ENCODE measurements around the gene FADS6. TPM values are rescaled to one million over a fixed set of nuclear protein-coding genes. Genes with fewer than 3 reads are reported as not detected.
A peak's percentile ranks its signal among the peaks of the same experiment; 100 is the strongest.

FADS6 gene
- total RNA-seq, 1 donor from 2014 or later: 0.19 TPM

DNA sequence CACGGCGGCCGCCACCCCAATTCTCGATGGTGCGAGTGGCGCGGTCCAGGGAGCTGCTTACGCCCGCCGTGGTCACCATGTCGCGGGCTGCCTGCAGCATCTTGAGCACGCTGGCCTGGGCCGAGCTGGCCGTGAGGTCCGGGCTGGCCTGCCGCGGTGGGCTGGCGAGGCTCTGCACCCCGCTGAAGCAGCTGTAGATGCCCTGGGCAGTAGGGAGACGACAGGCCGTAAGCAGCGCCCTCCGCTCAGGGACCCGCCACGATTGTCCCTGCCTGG lies 50.1 kb downstream of the FADS6 start:
- intact Hi-C loops (cut with DNase I): loop anchor here (2.0 kb wide), 1 partner anchor 20 kb away; no protein-coding TSS in a partner anchor
- DNase-seq (ENCODE audit: missing footprints): no peak
- ATAC-seq: no peak

DNA sequence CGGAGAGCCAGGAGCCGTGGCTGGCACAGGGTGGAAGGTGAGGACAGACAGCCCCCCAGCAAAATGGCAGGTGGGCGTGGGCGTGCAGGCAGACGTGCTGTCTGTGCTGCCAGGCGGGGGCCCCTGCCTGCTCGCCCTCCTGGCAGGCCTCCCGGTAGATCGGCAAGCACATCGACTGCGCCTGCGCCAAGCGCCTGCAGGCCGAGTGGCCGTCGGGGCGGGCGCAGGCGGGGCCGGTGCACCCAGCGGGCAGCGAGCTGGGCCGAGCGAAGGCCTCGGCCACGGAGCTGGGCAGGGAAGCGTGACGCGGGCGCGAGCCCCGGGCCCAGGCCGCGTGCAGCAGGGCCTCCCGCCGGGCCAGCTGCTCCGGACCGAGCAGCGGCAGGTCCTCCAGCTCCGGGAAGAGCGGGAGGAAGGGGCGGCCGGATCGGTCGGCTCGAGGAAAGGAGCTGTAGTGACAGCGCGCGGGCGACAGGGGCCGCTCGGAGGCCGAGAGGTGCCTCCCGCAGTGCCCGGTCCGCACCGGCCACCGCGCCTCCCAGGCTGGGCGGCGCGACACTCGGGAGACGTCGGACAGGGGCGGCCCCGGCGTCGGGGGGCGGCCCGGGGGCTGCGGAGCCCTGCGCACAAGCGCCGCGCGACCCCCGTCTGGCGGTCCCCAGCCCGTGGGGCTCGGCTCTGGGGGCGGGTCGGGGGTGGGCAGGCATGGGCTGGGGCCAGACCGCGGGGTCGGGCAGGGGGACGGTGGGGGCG lies 50.7 kb downstream of the FADS6 start:
- ATAC-seq (peak; percentile 75), DNase-seq (ENCODE audit: missing footprints) (peak; percentile 91)
- intact Hi-C loops (cut with DNase I): loop anchor here (2.0 kb wide), 1 partner anchor 20 kb away; no protein-coding TSS in a partner anchor

DNA sequence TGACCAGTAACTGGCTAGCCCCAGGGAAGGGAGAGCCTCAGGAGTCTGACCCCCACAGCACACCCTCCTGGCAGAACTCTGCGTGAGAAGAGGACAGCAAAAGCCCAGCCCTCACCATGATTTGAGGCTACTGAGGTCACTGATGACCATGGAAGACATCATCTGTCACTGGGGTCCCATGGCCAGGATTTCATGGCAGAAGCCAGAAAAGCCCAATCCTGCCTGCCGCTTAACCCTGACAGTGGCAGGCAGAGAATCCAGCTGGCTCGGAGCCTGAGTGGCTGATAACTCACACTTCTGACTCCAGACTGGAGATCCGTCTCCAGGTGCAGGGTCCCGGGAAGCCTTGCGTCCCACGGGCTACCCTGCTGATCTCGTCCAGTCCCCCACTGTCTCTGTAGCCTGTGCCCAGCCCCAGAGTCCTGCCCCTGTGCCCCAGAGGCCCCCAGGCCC lies 51.3 kb downstream of the FADS6 start:
- intact Hi-C loops (cut with DNase I): loop anchor here (2.0 kb wide), 1 partner anchor 21 kb away; no protein-coding TSS in a partner anchor
- no peak for ATAC-seq
- no peak for DNase-seq (ENCODE audit: missing footprints)

DNA sequence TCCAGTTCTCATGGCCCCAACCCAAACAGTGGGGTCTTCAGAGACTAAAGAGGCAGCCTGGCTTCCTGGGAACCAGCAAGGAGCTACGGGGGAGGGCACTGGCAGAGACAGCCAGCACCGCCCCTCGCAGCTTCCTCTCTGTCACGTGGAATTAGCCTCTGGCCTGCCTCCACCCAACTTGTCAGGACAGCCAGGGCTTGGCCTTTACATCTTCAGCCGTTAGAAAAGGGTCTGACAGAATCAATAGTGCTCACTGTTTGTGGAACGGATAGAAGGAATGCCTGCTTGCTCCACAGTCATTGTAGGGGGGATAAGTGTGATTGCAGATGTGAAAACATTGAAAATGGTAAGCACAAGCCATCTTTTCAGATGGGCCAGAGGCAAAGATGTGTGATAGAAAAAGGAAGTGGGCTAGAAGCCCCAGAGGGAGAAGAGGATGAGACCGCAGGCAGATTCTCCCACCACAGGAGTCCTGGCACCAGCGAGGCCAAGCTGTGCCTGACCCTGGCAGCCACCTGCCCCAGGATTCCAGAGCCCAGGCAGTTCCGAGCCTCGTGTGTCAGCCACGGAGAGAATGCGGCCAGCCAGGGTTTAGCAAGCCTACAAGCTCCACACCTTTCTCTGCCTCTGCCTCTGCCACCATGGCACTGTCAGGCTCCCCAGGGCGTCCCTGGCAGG lies 52.3 kb downstream of the FADS6 start:
- intact Hi-C loops (cut with DNase I): no loop called here
- ATAC-seq: peak; percentile 77

DNA sequence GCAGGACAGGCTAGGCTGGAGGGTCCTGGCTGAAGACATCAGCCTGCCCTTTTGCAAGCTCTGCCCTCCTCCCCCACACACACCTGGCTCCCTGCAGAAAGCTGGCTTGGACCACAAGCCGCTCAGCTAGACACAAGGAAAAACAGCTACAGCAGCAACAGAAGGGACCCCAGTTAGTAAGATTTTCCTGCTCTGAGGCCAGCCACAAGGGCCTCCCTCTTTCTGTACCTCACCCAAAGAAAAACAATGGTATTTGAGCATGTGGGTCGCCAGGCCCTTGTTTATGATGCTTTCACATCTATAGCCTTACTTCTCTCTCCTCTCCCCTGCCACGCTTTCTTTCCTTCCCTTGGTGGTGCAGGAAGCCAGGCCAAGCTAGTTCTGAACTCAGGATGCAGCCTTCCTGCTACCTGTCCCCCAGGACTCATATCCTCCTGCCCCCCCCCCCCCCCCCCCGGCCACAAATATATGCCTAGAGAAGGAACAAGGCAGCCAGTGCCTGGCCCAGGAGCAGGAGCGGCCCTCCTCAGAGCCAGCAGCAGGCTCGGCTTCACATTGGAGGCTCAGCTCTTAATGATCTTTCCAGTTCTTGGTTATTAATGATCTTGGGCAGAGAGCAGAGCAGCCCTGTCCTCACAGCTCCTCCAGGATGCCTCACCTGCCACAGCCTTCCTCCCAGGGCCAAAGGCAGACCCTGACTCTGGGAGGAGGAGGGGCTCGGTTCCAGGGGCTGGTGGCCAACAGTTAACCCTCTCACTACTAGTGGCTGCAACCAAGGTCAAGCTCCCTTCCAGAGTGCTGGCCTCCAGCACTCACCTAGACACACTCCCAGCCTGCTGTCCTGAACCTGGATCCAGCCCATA lies 53.2 kb downstream of the FADS6 start:
- intact Hi-C loops (cut with DNase I): no loop called here
- DNase-seq (ENCODE audit: missing footprints) (no peak), ATAC-seq (no peak)

More for the DNA sequence above, 52.3 kb downstream of the FADS6 start:
- DNase-seq (ENCODE audit: missing footprints): peak; percentile 86

DNA sequence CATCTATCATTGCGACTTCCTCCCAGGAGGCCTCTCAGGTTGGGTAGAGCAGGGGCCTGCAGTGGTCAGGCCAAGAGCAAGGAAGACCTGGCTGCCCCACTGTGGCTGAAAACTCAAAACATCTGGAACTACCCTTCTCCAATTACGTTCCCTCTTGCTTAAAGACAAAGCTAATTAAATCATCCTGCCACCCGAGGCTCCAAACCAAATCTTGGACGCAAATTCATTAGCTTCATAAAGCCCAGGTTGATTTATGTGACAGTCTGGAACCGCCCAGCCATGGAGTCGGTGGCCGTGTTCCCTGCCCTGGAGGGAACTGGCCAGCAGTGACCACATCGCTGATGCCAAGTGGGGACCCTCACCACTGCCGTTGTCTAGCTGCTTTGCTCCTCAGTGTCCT lies 55.2 kb downstream of the FADS6 start:
- intact Hi-C loops (cut with DNase I): no loop called here
- ATAC-seq: no peak
- DNase-seq (ENCODE audit: missing footprints): no peak

DNA sequence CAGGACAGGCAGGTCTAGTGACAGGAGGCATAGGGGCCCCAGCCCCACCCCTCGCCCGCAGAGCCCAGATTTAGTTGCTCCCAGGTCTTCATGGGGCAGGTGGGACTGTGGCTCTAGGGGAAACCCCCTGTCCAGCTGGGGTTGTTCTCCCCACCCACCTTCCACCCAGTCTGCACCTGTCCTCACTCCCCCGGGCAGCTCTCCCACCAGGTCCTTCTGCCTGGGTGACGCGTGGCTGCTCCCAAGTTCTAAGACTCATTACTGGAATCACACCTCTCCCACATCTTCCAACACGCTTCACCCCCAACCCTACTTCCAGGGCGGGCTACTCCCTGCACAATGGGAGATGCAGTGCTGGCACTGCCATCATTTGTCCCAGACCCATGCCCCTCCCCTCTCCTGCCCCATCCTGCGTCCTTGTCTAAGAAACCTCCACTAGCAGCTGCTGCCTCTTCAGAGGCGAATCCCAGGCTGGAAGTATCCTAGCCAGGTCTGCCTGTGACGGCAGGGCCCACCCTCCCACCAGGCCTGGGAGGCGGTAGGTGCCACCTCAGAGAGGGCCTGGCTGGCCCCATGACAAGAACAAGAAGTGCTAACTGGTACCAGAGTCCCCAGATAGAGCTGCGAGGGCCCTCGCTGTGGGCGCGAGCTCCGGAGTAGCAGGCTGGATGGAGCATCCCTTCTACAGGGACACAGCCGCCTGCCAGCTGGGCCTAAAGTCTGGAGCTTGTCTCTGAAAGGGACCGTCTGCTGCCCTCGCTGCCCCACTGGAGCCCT lies 56.6 kb downstream of the FADS6 start:
- intact Hi-C loops (cut with DNase I): no loop called here
- DNase-seq (ENCODE audit: missing footprints): no peak
- ATAC-seq: no peak

DNA sequence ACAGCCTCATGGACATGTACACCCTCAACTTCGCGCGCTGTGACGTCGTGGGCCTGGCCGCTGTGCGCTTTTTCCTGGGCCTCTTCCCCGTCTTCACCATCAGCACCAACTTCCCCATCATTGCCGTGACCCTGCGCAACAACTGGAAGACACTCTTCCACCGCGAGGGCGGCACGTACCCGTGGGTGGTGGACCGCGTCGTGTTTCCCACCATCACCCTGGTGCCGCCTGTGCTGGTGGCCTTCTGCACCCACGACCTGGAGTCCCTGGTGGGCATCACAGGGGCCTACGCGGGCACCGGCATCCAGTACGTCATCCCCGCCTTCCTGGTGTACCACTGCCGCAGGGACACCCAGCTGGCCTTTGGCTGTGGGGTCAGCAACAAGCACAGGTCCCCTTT lies 57.2 kb downstream of the FADS6 start:
- DNase-seq (ENCODE audit: missing footprints): no peak
- intact Hi-C loops (cut with DNase I): no loop called here
- ATAC-seq: no peak

DNA sequence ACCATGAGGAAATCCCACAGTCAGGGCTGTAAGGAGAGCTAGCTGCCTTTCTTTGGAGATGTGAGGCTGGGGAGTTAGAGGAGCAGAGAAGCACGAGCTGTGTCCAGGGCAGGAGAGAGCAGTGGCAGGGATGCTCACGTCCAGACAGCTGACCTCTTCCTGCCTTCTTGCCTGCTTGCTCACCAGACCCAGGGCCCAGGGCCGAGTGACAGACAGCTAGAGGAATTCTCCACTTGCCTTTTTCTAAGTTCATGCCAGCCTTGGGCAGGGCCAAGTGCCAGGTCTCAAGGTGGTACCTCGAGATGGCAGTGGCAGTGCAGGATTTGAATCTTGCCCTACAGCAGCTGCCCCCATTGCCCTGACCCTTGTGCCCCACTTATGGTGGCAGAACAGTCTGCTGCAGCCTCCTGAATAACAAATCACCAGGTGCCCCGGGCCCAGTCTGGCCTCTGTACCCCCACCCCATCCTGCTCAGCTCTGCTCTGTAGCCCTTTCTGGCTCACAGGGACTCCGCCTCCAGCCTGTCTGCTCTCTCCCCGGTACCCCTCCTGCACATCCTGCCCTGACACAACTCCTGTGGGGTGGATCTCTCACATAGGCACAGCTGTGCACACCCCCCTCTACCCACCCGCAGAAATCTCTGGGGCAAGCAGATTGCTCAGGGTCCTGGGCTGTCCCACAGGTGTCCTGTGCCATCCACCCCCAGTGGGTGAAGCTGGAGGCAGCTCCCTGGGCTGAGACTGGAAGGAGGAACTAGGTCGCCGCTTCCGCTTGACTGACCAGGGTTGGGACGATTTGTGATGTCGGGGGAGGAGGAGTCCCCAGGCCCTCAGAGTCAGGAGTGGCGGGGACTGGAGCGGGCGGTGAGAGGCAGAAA lies 59.7 kb downstream of the FADS6 start:
- DNase-seq (ENCODE audit: missing footprints) (no peak), ATAC-seq (no peak)
- intact Hi-C loops (cut with DNase I): no loop called here

DNA sequence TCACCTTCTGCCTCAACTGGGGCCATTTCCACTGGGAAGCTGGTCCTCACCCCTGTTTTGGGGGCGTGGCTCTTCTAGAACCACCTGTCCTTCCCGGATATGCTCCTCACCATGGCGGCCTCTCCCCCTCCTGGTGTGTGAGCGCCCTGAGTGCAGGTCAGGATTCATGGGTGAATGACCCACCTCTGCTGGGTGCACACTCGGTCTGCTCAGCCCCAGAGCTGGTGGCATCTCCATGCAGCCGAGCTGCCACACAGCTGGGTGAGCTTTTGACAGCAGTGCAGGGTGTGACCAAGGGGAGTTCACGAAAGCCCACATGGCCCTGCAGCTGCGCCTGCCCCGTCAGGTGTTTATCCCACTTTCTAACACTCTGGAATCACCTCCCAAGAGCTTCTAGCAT lies 61.0 kb downstream of the FADS6 start:
- DNase-seq (ENCODE audit: missing footprints) (no peak), ATAC-seq (no peak)
- intact Hi-C loops (cut with DNase I): no loop called here

DNA sequence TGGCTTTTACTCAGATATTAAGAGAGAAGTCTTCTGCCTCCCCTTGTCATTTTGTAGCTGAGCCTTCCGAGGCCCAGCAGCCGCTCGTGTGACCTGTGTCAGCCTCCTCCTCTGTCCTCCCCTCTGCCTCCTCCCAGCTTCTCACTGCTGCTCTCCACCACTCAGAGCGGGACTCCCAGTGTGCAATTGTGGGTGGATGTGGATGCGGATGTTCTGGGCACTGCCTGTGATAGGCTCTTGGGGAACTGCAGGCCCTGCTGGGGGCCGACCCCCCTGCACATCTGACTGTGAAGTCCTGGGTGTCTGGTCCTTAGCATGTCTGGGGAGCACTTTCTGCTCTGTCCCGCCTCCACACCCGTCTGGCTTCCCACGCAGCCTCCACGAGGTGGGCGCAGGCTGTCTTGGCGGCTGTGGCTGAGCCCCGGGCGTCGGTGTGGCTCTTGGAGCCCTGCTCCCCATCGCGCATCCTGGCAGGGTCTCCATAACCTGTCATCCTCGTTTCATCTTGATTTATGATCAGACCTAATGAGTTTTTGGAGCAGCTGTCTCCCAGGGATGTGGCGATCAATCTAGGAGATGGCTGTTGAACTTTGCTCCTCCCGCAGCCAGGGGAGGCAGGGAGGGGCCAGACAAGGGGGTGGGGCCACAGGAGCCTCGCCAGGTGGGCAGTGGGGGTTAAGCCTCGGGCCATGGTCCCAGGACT lies 61.8 kb downstream of the FADS6 start:
- intact Hi-C loops (cut with DNase I): no loop called here
- no peak for DNase-seq (ENCODE audit: missing footprints)
- no peak for ATAC-seq

DNA sequence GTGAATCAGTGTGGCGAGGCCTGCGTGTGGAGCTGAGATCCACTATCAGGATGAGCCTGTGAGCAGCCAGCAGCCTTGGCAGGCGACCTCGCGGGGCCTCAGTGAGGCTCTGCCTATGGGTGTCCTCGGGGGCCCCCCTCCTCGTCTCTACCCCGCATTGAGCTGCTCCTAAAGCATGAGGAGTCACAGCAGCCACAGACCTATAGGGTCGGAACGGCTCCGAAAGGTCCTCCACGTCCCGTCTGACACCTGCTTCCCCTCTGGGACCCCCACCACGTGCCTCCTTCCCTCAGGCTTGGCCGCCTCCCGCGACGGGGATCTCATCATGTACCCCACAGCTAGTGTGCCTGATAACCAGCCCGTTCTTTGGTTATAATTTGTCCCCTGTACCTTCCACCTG lies 62.6 kb downstream of the FADS6 start:
- ATAC-seq (no peak), DNase-seq (ENCODE audit: missing footprints) (no peak)
- intact Hi-C loops (cut with DNase I): no loop called here

DNA sequence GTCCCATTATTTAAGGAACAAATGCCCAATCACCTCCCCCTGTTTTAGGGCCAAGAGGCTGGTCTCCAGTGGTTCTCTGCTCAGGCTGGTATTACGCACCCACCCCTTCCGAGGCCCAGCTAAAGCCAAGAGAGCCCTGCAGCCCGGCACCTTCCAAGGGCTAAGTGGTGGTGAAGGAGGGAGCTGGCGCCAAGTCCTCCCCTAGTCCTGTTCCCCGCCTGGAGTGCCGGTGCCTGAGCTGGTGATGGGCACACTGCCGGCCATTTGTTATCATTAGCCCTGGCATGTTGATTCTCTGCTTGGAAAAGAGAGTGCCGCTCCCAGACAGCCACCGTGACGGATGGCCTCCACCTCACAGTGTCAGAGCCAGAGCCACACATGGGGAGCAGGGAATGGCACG lies 65.6 kb downstream of the FADS6 start:
- intact Hi-C loops (cut with DNase I): no loop called here
- DNase-seq (ENCODE audit: missing footprints) (no peak), ATAC-seq (no peak)

Other genes with a start within 250 kb of the FADS6 start
- gene CD300LF, start 180.7 kb downstream of the FADS6 start, total RNA-seq: 0.35 TPM
- 2.6 TPM for gene RAB37, start 156.4 kb downstream of the FADS6 start, total RNA-seq
- 15.9 TPM for gene NHERF1, start 145.0 kb downstream of the FADS6 start, total RNA-seq
- 19.4 TPM for gene NAT9, start 117.3 kb downstream of the FADS6 start, total RNA-seq
- gene GRIN2C, start 33.7 kb downstream of the FADS6 start, total RNA-seq: 1.2 TPM
- gene FDXR, start 20.6 kb downstream of the FADS6 start, total RNA-seq: 4.3 TPM
- not detected for gene USH1G, start 29.6 kb upstream of the FADS6 start, total RNA-seq
- gene OTOP2, start 30.6 kb upstream of the FADS6 start, total RNA-seq: not detected
- gene OTOP3, start 42.3 kb upstream of the FADS6 start, total RNA-seq: not detected
- 8.5 TPM for gene HID1, start 79.1 kb upstream of the FADS6 start, total RNA-seq
- gene CDR2L, start 94.0 kb upstream of the FADS6 start, total RNA-seq: 22.1 TPM
- gene MRPL58, start 119.0 kb upstream of the FADS6 start, total RNA-seq: 51.4 TPM
- 863 TPM for gene ATP5PD, start 153.3 kb upstream of the FADS6 start, total RNA-seq
- 26.7 TPM for gene KCTD2, start 153.6 kb upstream of the FADS6 start, total RNA-seq
- gene SLC16A5, start 194.3 kb upstream of the FADS6 start, total RNA-seq: 7.1 TPM
- 6.4 TPM for gene ARMC7, start 216.3 kb upstream of the FADS6 start, total RNA-seq
- 24.6 TPM for gene NT5C, start 238.1 kb upstream of the FADS6 start, total RNA-seq

Measured in Right ventricle myocardium inferior (tissue), 1 donor.